Suprapubic skin (tissue), 3 donors: Measurements from ENCODE around the gene TPRG1L.

ENCODE experiments used
- EP300 ChIP-seq: sonication (generic); formaldehyde crosslinking; IDR thresholded peaks from one replicate; pipeline ENCODE4 v1.6.1; 2017; ENCODE audit warnings: antibody characterized with exemption
- POLR2A ChIP-seq, 2 donors: fragments of 450-650 bp; IDR thresholded peaks; one replicate each; pipeline ENCODE4 v1.6.1; 2017; ENCODE audit warnings: antibody characterized with exemption in 2 of 2, mild to moderate bottlenecking in 2 of 2, moderate library complexity in 2 of 2
- TF ChIP-seq, protein P1 (sequence below), 2 donors: fragments of 200-600 bp in 1 of 2; fragments of 450-650 bp in 1 of 2; sonication (generic) in 1 of 2; IDR thresholded peaks; one replicate each; pipeline ENCODE4 v1.5.1; 2016 to 2019; ENCODE audit warnings: antibody characterized with exemption in 2 of 2, mild to moderate bottlenecking in 1 of 2, moderate library complexity in 1 of 2

DNA sequence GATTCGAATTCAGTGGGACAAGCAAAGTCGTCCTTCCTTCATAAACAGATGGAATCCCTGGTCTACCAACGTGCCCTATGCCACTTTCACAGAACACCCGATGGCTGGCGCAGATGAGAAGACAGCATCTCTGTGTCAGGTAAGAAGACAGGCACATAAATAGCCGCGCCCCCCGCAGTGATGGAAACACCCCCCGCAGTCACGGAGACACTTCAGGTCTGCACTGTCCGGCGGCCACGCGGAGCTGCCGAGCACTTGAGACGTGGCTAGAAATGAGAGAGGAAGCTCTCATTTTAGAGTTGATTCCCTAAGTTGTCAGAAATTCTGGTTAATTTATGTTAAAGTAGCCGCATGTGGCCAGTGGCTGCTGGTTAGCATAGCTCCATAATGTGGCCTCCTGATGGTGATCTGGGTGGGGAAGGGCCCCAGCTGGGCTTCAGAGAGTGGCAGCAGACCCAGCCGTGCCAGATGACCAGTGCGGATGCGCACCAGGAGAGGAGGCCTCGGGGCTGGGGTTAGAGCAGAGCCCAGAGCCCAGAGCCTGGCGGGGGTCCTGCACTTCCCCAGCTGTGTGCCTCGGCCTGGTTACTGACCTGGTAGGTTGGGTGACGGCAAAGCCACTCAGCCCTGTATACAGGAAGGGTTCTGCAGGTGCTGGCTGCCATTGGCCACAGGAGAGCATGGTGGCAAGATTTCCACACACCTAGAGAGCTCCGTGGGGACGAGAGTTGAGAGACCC lies 2.9 kb downstream of the TPRG1L start:
- no peak for TF ChIP-seq POLR2A (IDR thresholded peaks at IDR 0.05)
- TF ChIP-seq, protein P1, sequence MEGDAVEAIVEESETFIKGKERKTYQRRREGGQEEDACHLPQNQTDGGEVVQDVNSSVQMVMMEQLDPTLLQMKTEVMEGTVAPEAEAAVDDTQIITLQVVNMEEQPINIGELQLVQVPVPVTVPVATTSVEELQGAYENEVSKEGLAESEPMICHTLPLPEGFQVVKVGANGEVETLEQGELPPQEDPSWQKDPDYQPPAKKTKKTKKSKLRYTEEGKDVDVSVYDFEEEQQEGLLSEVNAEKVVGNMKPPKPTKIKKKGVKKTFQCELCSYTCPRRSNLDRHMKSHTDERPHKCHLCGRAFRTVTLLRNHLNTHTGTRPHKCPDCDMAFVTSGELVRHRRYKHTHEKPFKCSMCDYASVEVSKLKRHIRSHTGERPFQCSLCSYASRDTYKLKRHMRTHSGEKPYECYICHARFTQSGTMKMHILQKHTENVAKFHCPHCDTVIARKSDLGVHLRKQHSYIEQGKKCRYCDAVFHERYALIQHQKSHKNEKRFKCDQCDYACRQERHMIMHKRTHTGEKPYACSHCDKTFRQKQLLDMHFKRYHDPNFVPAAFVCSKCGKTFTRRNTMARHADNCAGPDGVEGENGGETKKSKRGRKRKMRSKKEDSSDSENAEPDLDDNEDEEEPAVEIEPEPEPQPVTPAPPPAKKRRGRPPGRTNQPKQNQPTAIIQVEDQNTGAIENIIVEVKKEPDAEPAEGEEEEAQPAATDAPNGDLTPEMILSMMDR (IDR thresholded peaks at IDR 0.05), result no peak
- no peak for TF ChIP-seq EP300
